HepG2 (cell line): Measurements from ENCODE around the gene POLE4. TPM values are rescaled to one million over a fixed set of nuclear protein-coding genes. Genes with fewer than 3 reads are reported as not detected.

Source experiments
- ASH2L ChIP-seq: fragments of 300-600, 200-600 bp; sonication (generic); IDR thresholded peaks from 2 replicates; pipeline ENCODE4 v1.7.0; 2017; ENCODE audit warnings: low read depth, mild to moderate bottlenecking, moderate library complexity, mixed read lengths, low read length; ENCODE audit not compliant: insufficient read length
- IRX3 ChIP-seq: sonication (generic); formaldehyde crosslinking; IDR thresholded peaks from 2 replicates; pipeline ENCODE4 v1.8.1; 2023; ENCODE audit warnings: mild to moderate bottlenecking, low read depth, missing genetic modification reagents, borderline replicate concordance
- MAFF ChIP-seq: IDR thresholded peaks from 2 replicates; pipeline ENCODE4 v1.6.1; 2011; ENCODE audit warnings: low read depth, low read length, improper control_type of control experiment
- MAFK ChIP-seq, 2 experiments: IDR thresholded peaks in 1 of 2; conservative IDR thresholded peaks in 1 of 2; 2 replicates each; pipeline ENCODE4 v1.6.1; 2011; ENCODE audit warnings: improper control_type of control experiment in 2 of 2, low read length in 2 of 2
- ZFP36L2 ChIP-seq: sonication (generic); formaldehyde crosslinking; IDR thresholded peaks from 2 replicates; pipeline ENCODE4 v1.4.0; 2020; ENCODE audit warnings: missing genetic modification reagents
- ZNF264 ChIP-seq: sonication (generic); formaldehyde crosslinking; IDR thresholded peaks from 2 replicates; pipeline ENCODE4 v1.4.0; 2020; ENCODE audit warnings: missing genetic modification reagents
- ZNF335 ChIP-seq: sonication (generic); formaldehyde crosslinking; IDR thresholded peaks from 2 replicates; pipeline ENCODE4 v1.4.0; 2020; ENCODE audit warnings: missing genetic modification reagents
- ZNF552 ChIP-seq: sonication (generic); formaldehyde crosslinking; IDR thresholded peaks from 2 replicates; pipeline ENCODE4 v1.9.0; 2022; ENCODE audit warnings: missing genetic modification reagents, mild to moderate bottlenecking, borderline replicate concordance
- ZSCAN21 ChIP-seq: sonication (generic); formaldehyde crosslinking; IDR thresholded peaks from 2 replicates; pipeline ENCODE4 v1.8.0; 2022; ENCODE audit warnings: mild to moderate bottlenecking, missing genetic modification reagents, moderate library complexity, borderline replicate concordance
- polyA plus RNA-seq, 8 experiments: library from polyadenylated mRNA; depleted of rRNA in 3 of 8; stranded (reverse) in 7 of 8; unstranded in 1 of 8; fragments of >200 nt; fragmentation: Illumina TruSeq in 4 of 8; extraction: Trizol in 4 of 8; gene quantifications; 2 replicates each; pipeline versions ENCODE4 v1.2.1 to v1.2.3, GENCODE V29; 2011 to 2016; ENCODE audit warnings: low read depth in 4 of 8, missing spikeins in 1 of 8, mixed read lengths in 1 of 8; ENCODE audit not compliant: insufficient read depth in 1 of 8
- total RNA-seq, 5 experiments: library from RNA; depleted of rRNA; stranded (reverse); fragments of >200 nt; fragmentation: Illumina TruSeq; extraction: Trizol; gene quantifications; 2 replicates each; pipeline ENCODE4 v1.2.3, GENCODE V29; 2016; ENCODE audit warnings: low read depth in 1 of 5
- TF ChIP-seq, protein P1 (sequence below): sonication (generic); formaldehyde crosslinking; IDR thresholded peaks from 2 replicates; pipeline ENCODE4 v1.4.0; 2020; ENCODE audit warnings: missing genetic modification reagents
- TF ChIP-seq, protein P2 (sequence below): sonication (generic); formaldehyde crosslinking; IDR thresholded peaks from 2 replicates; pipeline ENCODE4 v1.9.0; 2022; ENCODE audit warnings: low read depth, missing genetic modification reagents
- TF ChIP-seq, protein P3 (sequence below): sonication (generic); formaldehyde crosslinking; conservative IDR thresholded peaks from 2 replicates; pipeline ENCODE4 v1.4.0; 2020; ENCODE audit warnings: missing genetic modification reagents
- TF ChIP-seq, protein P4 (sequence below): sonication (generic); formaldehyde crosslinking; IDR thresholded peaks from 2 replicates; pipeline ENCODE4 v1.9.0; 2021; ENCODE audit warnings: missing genetic modification reagents, mild to moderate bottlenecking, borderline replicate concordance
- TF ChIP-seq, protein P5 (sequence below): sonication (generic); formaldehyde crosslinking; IDR thresholded peaks from 2 replicates; pipeline ENCODE4 v1.5.0; 2020; ENCODE audit warnings: missing genetic modification reagents

The POLE4 gene
- total and polyA plus RNA-seq, 2 of the 13 experiments (the other 11 are each of a cell fraction or from before 2014, with no cell fraction given), result 106 to 116 TPM

DNA sequence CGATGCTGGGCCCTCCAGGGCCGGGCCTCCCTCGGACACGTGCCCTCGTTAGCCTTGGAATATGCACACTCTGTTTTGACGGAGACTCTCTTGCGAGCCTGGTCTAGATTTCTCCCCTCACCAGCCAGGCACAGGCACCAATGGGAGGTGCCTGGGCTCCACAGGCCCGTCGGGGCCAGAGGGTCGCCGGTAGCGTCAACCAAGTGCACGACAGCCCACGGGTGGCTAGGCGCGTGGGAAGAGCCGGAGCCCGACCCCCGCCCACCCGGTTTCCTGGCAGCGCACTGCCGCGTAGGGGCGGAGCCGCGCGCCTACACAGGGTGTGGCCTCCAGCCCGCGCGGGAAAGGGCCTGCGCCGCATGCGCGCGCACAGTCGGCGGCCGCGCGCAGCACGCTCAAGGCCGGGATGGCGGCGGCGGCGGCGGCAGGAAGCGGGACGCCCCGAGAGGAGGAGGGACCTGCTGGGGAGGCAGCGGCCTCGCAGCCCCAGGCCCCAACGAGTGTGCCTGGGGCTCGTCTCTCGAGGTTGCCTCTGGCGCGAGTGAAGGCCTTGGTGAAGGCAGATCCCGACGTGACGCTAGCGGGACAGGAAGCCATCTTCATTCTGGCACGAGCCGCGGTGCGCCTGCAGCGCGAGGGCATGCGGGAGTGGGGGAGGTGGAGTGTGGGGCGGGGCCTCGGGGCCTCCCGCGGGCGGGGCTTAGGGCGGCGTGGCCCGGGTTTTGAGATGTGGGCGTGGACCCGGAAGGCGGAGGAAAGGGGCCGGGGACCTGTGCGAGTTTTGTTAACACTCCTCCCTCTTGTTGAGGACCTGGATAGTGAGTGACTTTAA is at the start of gene POLE4 (continued):
- TF ChIP-seq IRX3 (CRISPR knock-in tag) (peak; percentile 97), ZFP36L2 (CRISPR knock-in tag) (peak; percentile 96), ASH2L (peak; percentile 99), MAFF (no peak), ZNF552 (CRISPR knock-in tag) (peak; percentile 96), ZSCAN21 (peak; percentile 99), ZNF335 (CRISPR knock-in tag) (peak; percentile 51), ZNF264 (peak; percentile 86; the same call in 1 of the 2 replicates), MAFK (conservative IDR thresholded peaks at IDR 0.05 in 1 of 2, IDR thresholded peaks at IDR 0.05 in 1 of 2; ENCODE audit: low read length in 2 of 2) (no peak)
- TF ChIP-seq, protein P1, sequence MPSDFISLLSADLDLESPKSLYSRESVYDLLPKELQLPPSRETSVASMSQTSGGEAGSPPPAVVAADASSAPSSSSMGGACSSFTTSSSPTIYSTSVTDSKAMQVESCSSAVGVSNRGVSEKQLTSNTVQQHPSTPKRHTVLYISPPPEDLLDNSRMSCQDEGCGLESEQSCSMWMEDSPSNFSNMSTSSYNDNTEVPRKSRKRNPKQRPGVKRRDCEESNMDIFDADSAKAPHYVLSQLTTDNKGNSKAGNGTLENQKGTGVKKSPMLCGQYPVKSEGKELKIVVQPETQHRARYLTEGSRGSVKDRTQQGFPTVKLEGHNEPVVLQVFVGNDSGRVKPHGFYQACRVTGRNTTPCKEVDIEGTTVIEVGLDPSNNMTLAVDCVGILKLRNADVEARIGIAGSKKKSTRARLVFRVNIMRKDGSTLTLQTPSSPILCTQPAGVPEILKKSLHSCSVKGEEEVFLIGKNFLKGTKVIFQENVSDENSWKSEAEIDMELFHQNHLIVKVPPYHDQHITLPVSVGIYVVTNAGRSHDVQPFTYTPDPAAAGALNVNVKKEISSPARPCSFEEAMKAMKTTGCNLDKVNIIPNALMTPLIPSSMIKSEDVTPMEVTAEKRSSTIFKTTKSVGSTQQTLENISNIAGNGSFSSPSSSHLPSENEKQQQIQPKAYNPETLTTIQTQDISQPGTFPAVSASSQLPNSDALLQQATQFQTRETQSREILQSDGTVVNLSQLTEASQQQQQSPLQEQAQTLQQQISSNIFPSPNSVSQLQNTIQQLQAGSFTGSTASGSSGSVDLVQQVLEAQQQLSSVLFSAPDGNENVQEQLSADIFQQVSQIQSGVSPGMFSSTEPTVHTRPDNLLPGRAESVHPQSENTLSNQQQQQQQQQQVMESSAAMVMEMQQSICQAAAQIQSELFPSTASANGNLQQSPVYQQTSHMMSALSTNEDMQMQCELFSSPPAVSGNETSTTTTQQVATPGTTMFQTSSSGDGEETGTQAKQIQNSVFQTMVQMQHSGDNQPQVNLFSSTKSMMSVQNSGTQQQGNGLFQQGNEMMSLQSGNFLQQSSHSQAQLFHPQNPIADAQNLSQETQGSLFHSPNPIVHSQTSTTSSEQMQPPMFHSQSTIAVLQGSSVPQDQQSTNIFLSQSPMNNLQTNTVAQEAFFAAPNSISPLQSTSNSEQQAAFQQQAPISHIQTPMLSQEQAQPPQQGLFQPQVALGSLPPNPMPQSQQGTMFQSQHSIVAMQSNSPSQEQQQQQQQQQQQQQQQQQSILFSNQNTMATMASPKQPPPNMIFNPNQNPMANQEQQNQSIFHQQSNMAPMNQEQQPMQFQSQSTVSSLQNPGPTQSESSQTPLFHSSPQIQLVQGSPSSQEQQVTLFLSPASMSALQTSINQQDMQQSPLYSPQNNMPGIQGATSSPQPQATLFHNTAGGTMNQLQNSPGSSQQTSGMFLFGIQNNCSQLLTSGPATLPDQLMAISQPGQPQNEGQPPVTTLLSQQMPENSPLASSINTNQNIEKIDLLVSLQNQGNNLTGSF (CRISPR knock-in tag), result peak; percentile 97
- TF ChIP-seq, protein P2, sequence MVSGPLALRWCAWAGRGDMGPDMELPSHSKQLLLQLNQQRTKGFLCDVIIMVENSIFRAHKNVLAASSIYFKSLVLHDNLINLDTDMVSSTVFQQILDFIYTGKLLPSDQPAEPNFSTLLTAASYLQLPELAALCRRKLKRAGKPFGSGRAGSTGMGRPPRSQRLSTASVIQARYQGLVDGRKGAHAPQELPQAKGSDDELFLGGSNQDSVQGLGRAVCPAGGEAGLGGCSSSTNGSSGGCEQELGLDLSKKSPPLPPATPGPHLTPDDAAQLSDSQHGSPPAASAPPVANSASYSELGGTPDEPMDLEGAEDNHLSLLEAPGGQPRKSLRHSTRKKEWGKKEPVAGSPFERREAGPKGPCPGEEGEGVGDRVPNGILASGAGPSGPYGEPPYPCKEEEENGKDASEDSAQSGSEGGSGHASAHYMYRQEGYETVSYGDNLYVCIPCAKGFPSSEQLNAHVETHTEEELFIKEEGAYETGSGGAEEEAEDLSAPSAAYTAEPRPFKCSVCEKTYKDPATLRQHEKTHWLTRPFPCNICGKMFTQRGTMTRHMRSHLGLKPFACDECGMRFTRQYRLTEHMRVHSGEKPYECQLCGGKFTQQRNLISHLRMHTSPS (CRISPR knock-in tag), result peak; percentile 77
- TF ChIP-seq, protein P3, sequence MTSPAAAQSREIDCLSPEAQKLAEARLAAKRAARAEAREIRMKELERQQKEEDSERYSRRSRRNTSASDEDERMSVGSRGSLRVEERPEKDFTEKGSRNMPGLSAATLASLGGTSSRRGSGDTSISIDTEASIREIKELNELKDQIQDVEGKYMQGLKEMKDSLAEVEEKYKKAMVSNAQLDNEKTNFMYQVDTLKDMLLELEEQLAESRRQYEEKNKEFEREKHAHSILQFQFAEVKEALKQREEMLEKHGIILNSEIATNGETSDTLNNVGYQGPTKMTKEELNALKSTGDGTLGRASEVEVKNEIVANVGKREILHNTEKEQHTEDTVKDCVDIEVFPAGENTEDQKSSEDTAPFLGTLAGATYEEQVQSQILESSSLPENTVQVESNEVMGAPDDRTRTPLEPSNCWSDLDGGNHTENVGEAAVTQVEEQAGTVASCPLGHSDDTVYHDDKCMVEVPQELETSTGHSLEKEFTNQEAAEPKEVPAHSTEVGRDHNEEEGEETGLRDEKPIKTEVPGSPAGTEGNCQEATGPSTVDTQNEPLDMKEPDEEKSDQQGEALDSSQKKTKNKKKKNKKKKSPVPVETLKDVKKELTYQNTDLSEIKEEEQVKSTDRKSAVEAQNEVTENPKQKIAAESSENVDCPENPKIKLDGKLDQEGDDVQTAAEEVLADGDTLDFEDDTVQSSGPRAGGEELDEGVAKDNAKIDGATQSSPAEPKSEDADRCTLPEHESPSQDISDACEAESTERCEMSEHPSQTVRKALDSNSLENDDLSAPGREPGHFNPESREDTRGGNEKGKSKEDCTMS, result no peak
- TF ChIP-seq, protein P4, sequence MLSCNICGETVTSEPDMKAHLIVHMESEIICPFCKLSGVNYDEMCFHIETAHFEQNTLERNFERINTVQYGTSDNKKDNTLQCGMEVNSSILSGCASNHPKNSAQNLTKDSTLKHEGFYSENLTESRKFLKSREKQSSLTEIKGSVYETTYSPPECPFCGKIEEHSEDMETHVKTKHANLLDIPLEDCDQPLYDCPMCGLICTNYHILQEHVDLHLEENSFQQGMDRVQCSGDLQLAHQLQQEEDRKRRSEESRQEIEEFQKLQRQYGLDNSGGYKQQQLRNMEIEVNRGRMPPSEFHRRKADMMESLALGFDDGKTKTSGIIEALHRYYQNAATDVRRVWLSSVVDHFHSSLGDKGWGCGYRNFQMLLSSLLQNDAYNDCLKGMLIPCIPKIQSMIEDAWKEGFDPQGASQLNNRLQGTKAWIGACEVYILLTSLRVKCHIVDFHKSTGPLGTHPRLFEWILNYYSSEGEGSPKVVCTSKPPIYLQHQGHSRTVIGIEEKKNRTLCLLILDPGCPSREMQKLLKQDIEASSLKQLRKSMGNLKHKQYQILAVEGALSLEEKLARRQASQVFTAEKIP (CRISPR knock-in tag), result no peak
- TF ChIP-seq, protein P5, sequence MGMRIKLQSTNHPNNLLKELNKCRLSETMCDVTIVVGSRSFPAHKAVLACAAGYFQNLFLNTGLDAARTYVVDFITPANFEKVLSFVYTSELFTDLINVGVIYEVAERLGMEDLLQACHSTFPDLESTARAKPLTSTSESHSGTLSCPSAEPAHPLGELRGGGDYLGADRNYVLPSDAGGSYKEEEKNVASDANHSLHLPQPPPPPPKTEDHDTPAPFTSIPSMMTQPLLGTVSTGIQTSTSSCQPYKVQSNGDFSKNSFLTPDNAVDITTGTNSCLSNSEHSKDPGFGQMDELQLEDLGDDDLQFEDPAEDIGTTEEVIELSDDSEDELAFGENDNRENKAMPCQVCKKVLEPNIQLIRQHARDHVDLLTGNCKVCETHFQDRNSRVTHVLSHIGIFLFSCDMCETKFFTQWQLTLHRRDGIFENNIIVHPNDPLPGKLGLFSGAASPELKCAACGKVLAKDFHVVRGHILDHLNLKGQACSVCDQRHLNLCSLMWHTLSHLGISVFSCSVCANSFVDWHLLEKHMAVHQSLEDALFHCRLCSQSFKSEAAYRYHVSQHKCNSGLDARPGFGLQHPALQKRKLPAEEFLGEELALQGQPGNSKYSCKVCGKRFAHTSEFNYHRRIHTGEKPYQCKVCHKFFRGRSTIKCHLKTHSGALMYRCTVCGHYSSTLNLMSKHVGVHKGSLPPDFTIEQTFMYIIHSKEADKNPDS (CRISPR knock-in tag), result peak; percentile 43; the same call in 1 of the 2 replicates
